Neural progenitor cell (in vitro differentiated cells): ENCODE data around the gene SERPINE2. TPM values are rescaled to one million over a fixed set of nuclear protein-coding genes. Genes with fewer than 3 reads are reported as not detected.

Source experiments
- DNase-seq: peaks from one replicate; pipeline ENCODE4 v3.0.0-alpha.2; 2016; ENCODE audit warnings: low spot score
- H2AFZ ChIP-seq: fragments of 200-600 bp; sonication (generic); replicated peaks from 2 replicates; pipeline ENCODE4 v1.6.1; 2016; ENCODE audit warnings: antibody characterized with exemption
- H3F3A ChIP-seq: fragments of 200-600 bp; sonication (generic); 2 replicates; pipeline ENCODE4 v1.6.1; 2016; ENCODE audit warnings: antibody characterized with exemption, low read depth
- H3K27ac ChIP-seq: fragments of 200-600 bp; sonication (generic); 2 replicates; pipeline ENCODE4 v1.5.1; 2016; ENCODE audit warnings: mild to moderate bottlenecking
- H3K27me3 ChIP-seq: fragments of 200-600 bp; sonication (generic); 2 replicates; pipeline ENCODE4 v1.6.1; 2016; ENCODE audit warnings: mild to moderate bottlenecking, moderate library complexity
- H3K36me3 ChIP-seq: fragments of 200-600 bp; sonication (generic); 2 replicates; pipeline ENCODE4 v1.5.1; 2016
- H3K4me1 ChIP-seq: fragments of 200-600 bp; sonication (generic); 2 replicates; pipeline ENCODE4 v1.6.1; 2016; ENCODE audit warnings: mixed run types
- H3K4me2 ChIP-seq: fragments of 200-600 bp; sonication (generic); 2 replicates; pipeline ENCODE4 v1.6.1; 2016
- H3K4me3 ChIP-seq: fragments of 200-600 bp; sonication (generic); 2 replicates; pipeline ENCODE4 v1.5.1; 2016
- H3K79me2 ChIP-seq: fragments of 200-600 bp; sonication (generic); 2 replicates; pipeline ENCODE4 v1.6.1; 2016; ENCODE audit warnings: low read depth
- H3K9ac ChIP-seq: fragments of 200-600 bp; sonication (generic); 2 replicates; pipeline ENCODE4 v1.6.1; 2016
- H3K9me3 ChIP-seq: fragments of 200-600 bp; sonication (generic); 2 replicates; pipeline ENCODE4 v1.5.1; 2016; ENCODE audit warnings: low read depth
- H4K20me1 ChIP-seq: fragments of 200-600 bp; sonication (generic); 2 replicates; pipeline ENCODE4 v1.6.1; 2016; ENCODE audit warnings: low read depth
- H3K27ac Mint-ChIP-seq: 3 replicates; pipeline ENCODE4 v1.8.0; 2021; ENCODE audit warnings: mixed read lengths
- H3K27me3 Mint-ChIP-seq: 2 replicates; pipeline ENCODE4 v1.8.0; 2022; ENCODE audit warnings: low read depth, mild to moderate bottlenecking, inconsistent platforms, moderate library complexity, mixed read lengths; ENCODE audit not compliant: insufficient read depth
- H3K36me3 Mint-ChIP-seq: 3 replicates; pipeline ENCODE4 v1.8.0; 2021; ENCODE audit warnings: mixed read lengths
- H3K4me1 Mint-ChIP-seq: 3 replicates; pipeline ENCODE4 v1.8.0; 2021; ENCODE audit warnings: mixed read lengths
- H3K4me3 Mint-ChIP-seq: 3 replicates; pipeline ENCODE4 v1.8.0; 2021; ENCODE audit warnings: mild to moderate bottlenecking, moderate library complexity, mixed read lengths
- H3K9me3 Mint-ChIP-seq: 3 replicates; pipeline ENCODE4 v1.8.0; 2020; ENCODE audit warnings: mixed read lengths
- EZH2 ChIP-seq: fragments of 200-600 bp; sonication (generic); IDR thresholded peaks from 2 replicates; pipeline ENCODE4 v1.6.1; 2017; ENCODE audit warnings: antibody characterized with exemption, mild to moderate bottlenecking, moderate library complexity
- EZH2phosphoT487 ChIP-seq: fragments of 200-600 bp; sonication (generic); IDR thresholded peaks from 2 replicates; pipeline ENCODE4 v1.6.1; 2017; ENCODE audit warnings: antibody characterized with exemption
- total RNA-seq: library from RNA; depleted of rRNA; stranded (reverse); fragments of >200 nt; gene quantifications from 2 replicates; pipeline ENCODE4 v1.2.3, GENCODE V29; 2015; ENCODE audit warnings: low replicate concordance
- TF ChIP-seq, protein P1 (sequence below): fragments of 200-600 bp; sonication (generic); IDR thresholded peaks from 2 replicates; pipeline ENCODE4 v1.5.1; 2017; ENCODE audit warnings: antibody characterized with exemption, mild to moderate bottlenecking

The SERPINE2 gene
- total RNA-seq, 1 donor from 2014 or later, result 28.8 TPM

DNA sequence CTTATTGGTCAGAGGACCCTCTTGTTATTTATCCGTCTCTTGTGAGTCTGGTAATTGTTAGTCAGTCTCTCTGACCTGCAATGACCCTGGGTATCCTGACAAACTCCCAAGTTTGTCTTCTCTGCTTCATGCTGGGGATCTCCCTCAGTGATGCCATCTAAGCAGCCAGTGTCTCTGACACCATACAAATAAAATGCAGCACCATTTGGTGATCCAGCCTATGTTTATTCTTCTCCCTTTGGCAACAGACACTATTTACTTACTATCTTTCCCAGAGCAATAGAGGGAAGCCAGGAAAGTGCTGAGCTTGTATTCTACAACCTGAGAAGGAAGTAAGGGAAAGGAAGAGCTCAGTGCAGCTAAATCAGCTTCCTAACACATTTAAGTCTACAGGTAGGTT lies 15.9 kb downstream of the SERPINE2 start:
- no peak overlapping the region for H3K9ac ChIP-seq
- H2AFZ ChIP-seq, result no peak overlapping the region
- DNase-seq, result no peak
- Mint-ChIP-seq H3K4me3 (no peak overlapping the region), H3K9me3 (no peaks in the 10 kb centered on the region), H3K27me3 (no peaks in the 10 kb centered on the region), H3K4me1 (peaks cover 11% of the 10 kb centered on the region), H3K36me3 (no peaks in the 10 kb centered on the region), H3K27ac (no peak overlapping the region)
- no peak overlapping the region for H3K27ac ChIP-seq
- peaks cover 6% of the 10 kb centered on the region for H3K79me2 ChIP-seq
- H3K4me2 ChIP-seq, result no peak overlapping the region
- H3K4me1 ChIP-seq, result peaks cover 28% of the 10 kb centered on the region
- H4K20me1 ChIP-seq, result no peaks in the 10 kb centered on the region
- TF ChIP-seq, protein P1, sequence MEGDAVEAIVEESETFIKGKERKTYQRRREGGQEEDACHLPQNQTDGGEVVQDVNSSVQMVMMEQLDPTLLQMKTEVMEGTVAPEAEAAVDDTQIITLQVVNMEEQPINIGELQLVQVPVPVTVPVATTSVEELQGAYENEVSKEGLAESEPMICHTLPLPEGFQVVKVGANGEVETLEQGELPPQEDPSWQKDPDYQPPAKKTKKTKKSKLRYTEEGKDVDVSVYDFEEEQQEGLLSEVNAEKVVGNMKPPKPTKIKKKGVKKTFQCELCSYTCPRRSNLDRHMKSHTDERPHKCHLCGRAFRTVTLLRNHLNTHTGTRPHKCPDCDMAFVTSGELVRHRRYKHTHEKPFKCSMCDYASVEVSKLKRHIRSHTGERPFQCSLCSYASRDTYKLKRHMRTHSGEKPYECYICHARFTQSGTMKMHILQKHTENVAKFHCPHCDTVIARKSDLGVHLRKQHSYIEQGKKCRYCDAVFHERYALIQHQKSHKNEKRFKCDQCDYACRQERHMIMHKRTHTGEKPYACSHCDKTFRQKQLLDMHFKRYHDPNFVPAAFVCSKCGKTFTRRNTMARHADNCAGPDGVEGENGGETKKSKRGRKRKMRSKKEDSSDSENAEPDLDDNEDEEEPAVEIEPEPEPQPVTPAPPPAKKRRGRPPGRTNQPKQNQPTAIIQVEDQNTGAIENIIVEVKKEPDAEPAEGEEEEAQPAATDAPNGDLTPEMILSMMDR, result no peak
- TF ChIP-seq EZH2 (no peak), EZH2phosphoT487 (no peak)
- H3K9me3 ChIP-seq, result no peaks in the 10 kb centered on the region
- H3F3A ChIP-seq, result no peaks in the 10 kb centered on the region
- H3K4me3 ChIP-seq, result no peak overlapping the region
- no peaks in the 10 kb centered on the region for H3K27me3 ChIP-seq
- H3K36me3 ChIP-seq, result no peaks in the 10 kb centered on the region

DNA sequence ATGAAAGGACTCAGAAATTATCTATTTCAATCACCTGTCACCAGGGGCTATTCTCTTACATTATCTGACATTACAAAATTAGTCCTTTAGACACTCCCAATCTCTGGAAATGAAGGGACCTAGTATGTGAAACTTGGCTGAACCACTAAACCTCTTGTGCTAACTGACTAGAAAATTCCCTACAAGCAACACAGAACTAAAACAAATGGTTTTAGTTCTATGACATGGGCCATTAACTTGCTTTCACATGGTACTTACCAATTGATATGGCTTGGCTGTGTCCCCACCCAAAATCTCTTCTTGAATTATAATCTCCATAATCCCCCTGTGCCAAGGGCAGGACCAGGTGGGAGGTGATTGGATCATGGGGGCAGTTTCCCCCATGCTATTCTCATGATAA lies 16.6 kb downstream of the SERPINE2 start:
- Histone ChIP-seq H3K4me1 (peaks cover 21% of the 10 kb centered on the region), H2AFZ (no peak overlapping the region), H3K27me3 (no peaks in the 10 kb centered on the region), H3F3A (no peaks in the 10 kb centered on the region), H3K9me3 (no peaks in the 10 kb centered on the region), H3K27ac (no peak overlapping the region), H4K20me1 (no peaks in the 10 kb centered on the region), H3K4me3 (no peak overlapping the region), H3K79me2 (peaks cover 6% of the 10 kb centered on the region), H3K4me2 (no peak overlapping the region), H3K9ac (no peak overlapping the region), H3K36me3 (no peaks in the 10 kb centered on the region)
- Mint-ChIP-seq H3K36me3 (no peaks in the 10 kb centered on the region), H3K27me3 (no peaks in the 10 kb centered on the region), H3K27ac (no peak overlapping the region), H3K9me3 (no peaks in the 10 kb centered on the region), H3K4me3 (no peak overlapping the region), H3K4me1 (peaks cover 7% of the 10 kb centered on the region)
- TF ChIP-seq, protein P1, result no peak
- no peak for TF ChIP-seq EZH2phosphoT487
- TF ChIP-seq EZH2, result no peak
- DNase-seq, result no peak

DNA sequence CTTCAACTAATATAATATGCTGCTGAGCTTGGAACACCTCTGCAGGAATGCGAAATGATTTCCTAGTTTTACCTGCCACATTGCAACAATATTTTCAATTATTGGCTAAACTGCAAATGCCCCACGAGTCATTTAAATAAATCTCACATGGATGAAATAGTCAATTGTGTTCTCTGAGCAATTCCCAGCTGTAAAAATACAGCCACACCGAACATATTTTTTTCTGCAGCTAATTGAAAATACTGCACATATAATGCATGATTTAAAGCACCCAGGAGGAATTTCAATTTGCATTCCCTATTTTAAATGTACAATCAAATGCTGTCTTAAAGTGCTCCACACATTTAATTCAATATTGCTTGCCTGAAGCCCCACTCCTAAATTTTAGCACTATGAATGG lies 18.6 kb downstream of the SERPINE2 start:
- DNase-seq, result no peak
- Histone ChIP-seq H3K27ac (no peak overlapping the region), H3F3A (no peaks in the 10 kb centered on the region), H3K9me3 (no peaks in the 10 kb centered on the region), H3K9ac (no peak overlapping the region), H3K4me1 (peaks cover 9% of the 10 kb centered on the region), H2AFZ (no peak overlapping the region), H4K20me1 (no peaks in the 10 kb centered on the region), H3K27me3 (no peaks in the 10 kb centered on the region), H3K4me2 (no peak overlapping the region), H3K79me2 (peaks cover 6% of the 10 kb centered on the region), H3K4me3 (no peak overlapping the region), H3K36me3 (no peaks in the 10 kb centered on the region)
- Mint-ChIP-seq H3K27ac (no peak overlapping the region), H3K9me3 (no peaks in the 10 kb centered on the region), H3K4me1 (no peaks in the 10 kb centered on the region), H3K36me3 (no peaks in the 10 kb centered on the region), H3K4me3 (no peak overlapping the region), H3K27me3 (no peaks in the 10 kb centered on the region)
- TF ChIP-seq, protein P1, result no peak
- TF ChIP-seq EZH2 (no peak), EZH2phosphoT487 (no peak)

DNA sequence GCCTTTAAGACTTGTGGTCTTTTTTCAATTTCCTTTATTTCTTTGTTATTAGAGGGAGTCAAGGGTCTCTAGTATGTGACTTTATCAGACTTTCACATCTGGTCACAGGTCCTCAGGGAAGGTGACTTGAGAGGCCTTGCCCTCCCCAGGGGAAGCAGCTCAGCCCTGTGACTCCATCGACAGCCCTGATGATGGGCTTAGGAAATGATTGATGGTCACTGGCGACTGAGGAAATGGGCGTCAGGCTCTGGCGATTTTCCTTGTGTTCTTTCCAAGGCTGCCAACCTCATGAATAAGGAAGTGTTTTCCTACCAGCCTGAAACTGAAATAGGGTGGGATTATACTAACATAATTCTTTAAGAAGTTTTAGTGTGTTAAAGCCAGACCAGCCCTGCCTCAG lies 21.1 kb downstream of the SERPINE2 start:
- TF ChIP-seq, protein P1, result no peak
- TF ChIP-seq EZH2phosphoT487 (no peak), EZH2 (no peak)
- H4K20me1 ChIP-seq, result no peaks in the 10 kb centered on the region
- no peaks in the 10 kb centered on the region for H3K36me3 ChIP-seq

More for the DNA sequence above, 21.1 kb downstream of the SERPINE2 start:
- Histone ChIP-seq H3K4me3 (no peak overlapping the region), H3K27ac (no peak overlapping the region), H3K79me2 (no peaks in the 10 kb centered on the region), H3K9ac (no peak overlapping the region), H3K9me3 (no peaks in the 10 kb centered on the region), H2AFZ (no peak overlapping the region), H3F3A (no peaks in the 10 kb centered on the region), H3K27me3 (no peaks in the 10 kb centered on the region), H3K4me2 (no peak overlapping the region), H3K4me1 (no peaks in the 10 kb centered on the region)
- H3K36me3 Mint-ChIP-seq, result no peaks in the 10 kb centered on the region
- no peaks in the 10 kb centered on the region for H3K27me3 Mint-ChIP-seq
- H3K4me3 Mint-ChIP-seq, result no peak overlapping the region
- no peaks in the 10 kb centered on the region for H3K4me1 Mint-ChIP-seq
- H3K27ac Mint-ChIP-seq, result no peak overlapping the region
- H3K9me3 Mint-ChIP-seq, result no peaks in the 10 kb centered on the region
- no peak for DNase-seq
